Endothelial cell of umbilical vein (primary cell): Measurements from ENCODE around the gene ZNF3. TPM values are rescaled to one million over a fixed set of nuclear protein-coding genes. Genes with fewer than 3 reads are reported as not detected.

Source experiments
- BruUV-seq: library from RNA; stranded (reverse); fragments of 400-500 nt; replicated peaks from 2 replicates; lab custom pipeline; 2021; lab: Mats Ljungman, UMichigan
- CTCF ChIA-PET: fragments of 300-600, 350-600 bp; sonication (Branson Sonifier 250); formaldehyde crosslinking; loops from one replicate; lab custom pipeline; 2021; ENCODE audit warnings: antibody characterized with exemption, inconsistent platforms; lab: Charles Lee
- POLR2A ChIA-PET: fragments of 300-600, 350-600 bp; sonication (Branson Sonifier 250); formaldehyde crosslinking; loops from one replicate; lab custom pipeline; 2021; ENCODE audit warnings: antibody characterized with exemption, inconsistent platforms; lab: Charles Lee
- DNase-seq: peaks from one replicate; pipeline ENCODE4 v3.0.0-alpha.2; 2011; ENCODE audit warnings: low read depth, low spot score
- FAIRE-seq: peaks from 2 replicates; lab custom pipeline; 2011; peaks lifted over from hg19 to GRCh38; lab: Jason Lieb, UNC
- H2AFZ ChIP-seq: 2 replicates; pipeline ENCODE4 v1.6.0; 2012; ENCODE audit warnings: low read depth, low read length, control low read depth, inconsistent platforms
- H3K27ac ChIP-seq: 2 replicates; pipeline ENCODE4 v1.5.1; 2011; ENCODE audit warnings: low read depth, mild to moderate bottlenecking, control low read depth, low read length, moderate library complexity; ENCODE audit not compliant: insufficient read depth
- H3K27me3 ChIP-seq, 2 experiments: 2 replicates each; pipeline versions ENCODE4 v1.6.0 to v1.6.1; 2011; ENCODE audit warnings: low read length in 2 of 2, mixed read lengths in 1 of 2; ENCODE audit not compliant: control insufficient read depth in 2 of 2, insufficient read depth in 2 of 2
- H3K36me3 ChIP-seq, 2 experiments: 2 replicates in 1 of 2; 3 replicates in 1 of 2; pipeline ENCODE4 v1.5.1; 2011; ENCODE audit warnings: low read length in 2 of 2, mild to moderate bottlenecking in 1 of 2, moderate library complexity in 1 of 2; ENCODE audit not compliant: control insufficient read depth in 2 of 2, insufficient read depth in 2 of 2; ENCODE audit errors: extremely low read depth in 1 of 2
- H3K4me1 ChIP-seq: 3 replicates; pipeline ENCODE4 v1.5.1; 2011; ENCODE audit warnings: mild to moderate bottlenecking, low read length; ENCODE audit not compliant: control insufficient read depth, insufficient read depth; ENCODE audit errors: extremely low read depth
- H3K4me2 ChIP-seq: 2 replicates; pipeline ENCODE4 v1.6.1; 2011; ENCODE audit warnings: low read length, control low read depth, mixed read lengths; ENCODE audit not compliant: insufficient read depth
- H3K4me3 ChIP-seq, 3 experiments: fragments of 200-600 bp in 1 of 3; sonication (generic), shearing (Covaris generic) in 1 of 3; replicated peaks in 1 of 3; 2 replicates each; pipeline ENCODE4 v1.5.1; 2011 to 2016; ENCODE audit warnings: control low read depth in 3 of 3, low read length in 3 of 3, mild to moderate bottlenecking in 2 of 3, inconsistent platforms in 1 of 3, low read depth in 1 of 3, moderate library complexity in 1 of 3; ENCODE audit not compliant: insufficient read depth in 1 of 3
- H3K79me2 ChIP-seq: 2 replicates; pipeline ENCODE4 v1.6.0; 2012; ENCODE audit warnings: low read length, inconsistent platforms; ENCODE audit not compliant: control insufficient read depth, insufficient read depth
- H3K9ac ChIP-seq: replicated peaks from 2 replicates; pipeline ENCODE3; 2011; ENCODE audit warnings: low read length, control low read depth; ENCODE audit not compliant: insufficient read depth; ENCODE audit errors: extremely low read depth
- H3K9me1 ChIP-seq: replicated peaks from 3 replicates; pipeline ENCODE4 v1.6.0; 2011; ENCODE audit warnings: mild to moderate bottlenecking, low read length; ENCODE audit not compliant: control insufficient read depth, insufficient read depth; ENCODE audit errors: extremely low read depth
- H3K9me3 ChIP-seq: replicated peaks from 2 replicates; pipeline ENCODE4 v1.5.1; 2012; ENCODE audit warnings: low read length, inconsistent platforms; ENCODE audit not compliant: control insufficient read depth, insufficient read depth
- H4K20me1 ChIP-seq: replicated peaks from 2 replicates; pipeline ENCODE3; 2011; ENCODE audit warnings: mild to moderate bottlenecking, low read length; ENCODE audit not compliant: control insufficient read depth, insufficient read depth; ENCODE audit errors: extremely low read depth
- EZH2 ChIP-seq: IDR thresholded peaks from 2 replicates; pipeline ENCODE4 v1.6.1; 2012; ENCODE audit warnings: borderline replicate concordance, low read depth, mild to moderate bottlenecking, moderate library complexity, low read length, inconsistent platforms; ENCODE audit not compliant: severe bottlenecking
- FOS ChIP-seq: IDR thresholded peaks from 2 replicates; pipeline ENCODE4 v1.6.1; 2011; ENCODE audit warnings: mild to moderate bottlenecking, low read length, moderate library complexity, borderline replicate concordance; ENCODE audit not compliant: insufficient read depth
- GATA2 ChIP-seq: IDR thresholded peaks from 2 replicates; pipeline ENCODE4 v1.7.0; 2011; ENCODE audit warnings: low read depth, mild to moderate bottlenecking, moderate library complexity, mixed read lengths, low read length; ENCODE audit not compliant: insufficient read length, insufficient read depth
- JUN ChIP-seq: IDR thresholded peaks from 2 replicates; pipeline ENCODE4 v1.6.1; 2011; ENCODE audit warnings: borderline replicate concordance, low read depth; ENCODE audit not compliant: insufficient read length, insufficient read depth
- MAX ChIP-seq: IDR thresholded peaks from 2 replicates; pipeline ENCODE4 v1.6.1; 2011; ENCODE audit not compliant: insufficient read depth, insufficient read length
- MYC ChIP-seq: IDR thresholded peaks from one replicate; pipeline ENCODE4 v1.6.1; 2011; ENCODE audit warnings: mild to moderate bottlenecking, low read depth, low read length
- POLR2A ChIP-seq: IDR thresholded peaks from 2 replicates; pipeline ENCODE4 v1.6.1; 2012; ENCODE audit warnings: low read depth, mild to moderate bottlenecking, control low read depth, low read length
- POLR2AphosphoS5 ChIP-seq: IDR thresholded peaks from 2 replicates; pipeline ENCODE4 v1.6.1; 2012; ENCODE audit warnings: low read depth, mild to moderate bottlenecking, control low read depth, low read length, moderate library complexity; ENCODE audit not compliant: insufficient read depth
- dilution Hi-C: fragments of 300-500 bp; cut with MboI; formaldehyde crosslinking; loops from one replicate; pipeline ENCODE4 v1.15.0; 2019; ENCODE audit warnings: low sequenced_read_pairs; ENCODE audit not compliant: extremely low pct_ligation_motif_present
- intact Hi-C: fragments of 100-400 bp; cut with micrococcal nuclease; formaldehyde crosslinking; loops from one replicate; pipeline ENCODE4 v1.10.0; 2022
- polyA plus RNA-seq, 4 experiments: library from polyadenylated mRNA; depleted of rRNA in 3 of 4; stranded (reverse) in 3 of 4; unstranded in 1 of 4; fragments of >200 nt; gene quantifications; 2 replicates each; pipeline versions ENCODE4 v1.2.1 to v1.2.3, GENCODE V29; 2011 to 2012; ENCODE audit warnings: missing spikeins in 1 of 4
- total RNA-seq: library from RNA; stranded (reverse); gene quantifications from 2 replicates; pipeline ENCODE4 v1.2.3, GENCODE V29; 2021

The ZNF3 gene
- total and polyA plus RNA-seq, 2 donors (not counting 3 experiments of a cell fraction or from before 2014, with no cell fraction given): 21.8 to 30.9 TPM

- H3K9me1 ChIP-seq: no peaks in the 10 kb centered on the region
- intact Hi-C loops: loop anchor here (5.0 kb wide), 1 partner anchor 74 kb away; the partner anchor contains the start of gene AZGP1
- no peak for DNase-seq
- no peaks in the 10 kb centered on the region for H3K27me3 ChIP-seq
- H4K20me1 ChIP-seq: no peaks in the 10 kb centered on the region
- no peak overlapping the region for H3K9ac ChIP-seq
- CTCF ChIA-PET: interaction anchor here (0.9 to 9.1 kb wide), 4 partner anchors 12 to 138 kb away, joined by 5 to 158 read pairs (median 14); no protein-coding TSS in a partner anchor
- TF ChIP-seq FOS: no peak
- no peak for TF ChIP-seq POLR2A
- TF ChIP-seq POLR2AphosphoS5: no peak
- TF ChIP-seq MAX: no peak
- no peak for TF ChIP-seq EZH2
- no peak for TF ChIP-seq JUN
- no peak for TF ChIP-seq MYC
- TF ChIP-seq GATA2: no peak
- FAIRE-seq: no peak
- peaks cover 3% of the 10 kb centered on the region for H3K4me1 ChIP-seq
- no peaks in the 10 kb centered on the region for H3K9me3 ChIP-seq
- H3K27ac ChIP-seq: no peak overlapping the region
- POLR2A ChIA-PET: no interaction called here
- H3K36me3 ChIP-seq: no peaks in the 10 kb centered on the region
- H3K4me2 ChIP-seq: no peak overlapping the region
- H3K79me2 ChIP-seq: no peaks in the 10 kb centered on the region
- no peak overlapping the region for H2AFZ ChIP-seq
- BruUV-seq: no TSS peak
- no peak overlapping the region for H3K4me3 ChIP-seq
- dilution Hi-C loops: no loop called here
Measured at GRCh38 chr7:100051611-100052010, 29.9 kb downstream of the ZNF3 start.
